ENCODE data around the gene TRIM23. TPM values are rescaled to one million over a fixed set of nuclear protein-coding genes. Genes with fewer than 3 reads are reported as not detected.

Gene TRIM23
- total and polyA plus RNA-seq, 2 of the 4 experiments (the other 2 are of a cell fraction) = 3.7 to 28.9 TPM

DNA sequence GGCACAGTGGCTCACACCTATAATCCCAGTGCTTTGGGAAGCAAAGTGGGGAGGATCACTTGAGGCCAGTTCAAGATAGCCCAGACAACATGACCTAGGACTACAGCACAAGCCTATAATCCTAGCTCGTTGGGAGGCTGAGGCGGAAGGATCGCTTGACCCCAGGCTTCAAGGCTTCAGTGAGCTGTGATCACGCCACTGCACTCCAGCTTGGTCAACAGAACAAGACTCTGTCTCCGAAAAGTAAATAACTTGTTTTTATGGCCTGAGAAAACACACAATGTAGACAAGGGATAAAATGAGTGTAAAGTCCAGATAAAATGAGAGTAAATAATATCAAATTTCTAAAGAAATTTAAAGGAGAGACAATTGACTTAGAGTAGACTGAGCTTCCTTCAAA, 27.0 kb upstream of the TRIM23 start:
- Histone ChIP-seq H3K9me1 (ENCODE audit: insufficient read depth, low read length) (no peaks in the 10 kb centered on the region), H3K27me3 (ENCODE audit: control insufficient read depth, insufficient read depth, low read length) (no peaks in the 10 kb centered on the region), H2BK20ac (ENCODE audit: low read depth, low read length) (no peak overlapping the region), H3K4ac (ENCODE audit: low read depth, low read length) (no peak overlapping the region), H3K14ac (replicated peaks; ENCODE audit: low read depth, low read length) (no peak overlapping the region), H2AFZ (replicated peaks; ENCODE audit: low read length, poor library complexity) (no peak overlapping the region), H3K9ac (ENCODE audit: low read depth, low read length) (no peak overlapping the region), H3K36me3 (ENCODE audit: control insufficient read depth, insufficient read depth, low read length) (peaks cover 3% of the 10 kb centered on the region), H4K5ac (ENCODE audit: low read depth, low read length) (no peak overlapping the region), H3K4me2 (ENCODE audit: low read depth, low read length) (no peak overlapping the region), H4K8ac (ENCODE audit: low read depth in 2 of 2, low read length in 2 of 2) (no peak overlapping the region; a peak in 1 of 4 replicates), H2AK5ac (ENCODE audit: low read depth, low read length) (no peak overlapping the region), H3K23ac (ENCODE audit: low read depth, low read length) (no peak overlapping the region), H2BK120ac (ENCODE audit: low read depth, low read length) (no peak overlapping the region), H2AK9ac (replicated peaks; ENCODE audit: low read depth, low read length, poor library complexity) (no peak overlapping the region), H3K27ac (ENCODE audit: insufficient read depth, low read length) (no peak overlapping the region), H4K91ac (ENCODE audit: insufficient read depth, low read depth, low read length) (no peak overlapping the region), H3K56ac (ENCODE audit: extremely low read depth, insufficient read depth, low read length) (no peak overlapping the region), H2BK5ac (ENCODE audit: low read depth, low read length, poor library complexity, severe bottlenecking) (no peak overlapping the region), H4K20me1 (ENCODE audit: insufficient read depth, low read length) (no peaks in the 10 kb centered on the region), H3K4me1 (ENCODE audit: control insufficient read depth, insufficient read depth, low read length) (no peaks in the 10 kb centered on the region), H3K79me1 (ENCODE audit: low read depth in 1 of 2, low read length in 2 of 2) (peaks cover 0 to 4% of the 10 kb centered on the region in 2 experiments; a peak in 1 of 4 replicates), H2BK15ac (ENCODE audit: low read depth, low read length) (no peak overlapping the region), H3K9me3 (ENCODE audit: control insufficient read depth, insufficient read depth, low read length) (no peaks in the 10 kb centered on the region), H3K4me3 (ENCODE audit: insufficient read depth, low read depth, low read length) (no peak overlapping the region), H3K18ac (ENCODE audit: low read depth, low read length) (no peak overlapping the region)
- TF ChIP-seq, protein P1, sequence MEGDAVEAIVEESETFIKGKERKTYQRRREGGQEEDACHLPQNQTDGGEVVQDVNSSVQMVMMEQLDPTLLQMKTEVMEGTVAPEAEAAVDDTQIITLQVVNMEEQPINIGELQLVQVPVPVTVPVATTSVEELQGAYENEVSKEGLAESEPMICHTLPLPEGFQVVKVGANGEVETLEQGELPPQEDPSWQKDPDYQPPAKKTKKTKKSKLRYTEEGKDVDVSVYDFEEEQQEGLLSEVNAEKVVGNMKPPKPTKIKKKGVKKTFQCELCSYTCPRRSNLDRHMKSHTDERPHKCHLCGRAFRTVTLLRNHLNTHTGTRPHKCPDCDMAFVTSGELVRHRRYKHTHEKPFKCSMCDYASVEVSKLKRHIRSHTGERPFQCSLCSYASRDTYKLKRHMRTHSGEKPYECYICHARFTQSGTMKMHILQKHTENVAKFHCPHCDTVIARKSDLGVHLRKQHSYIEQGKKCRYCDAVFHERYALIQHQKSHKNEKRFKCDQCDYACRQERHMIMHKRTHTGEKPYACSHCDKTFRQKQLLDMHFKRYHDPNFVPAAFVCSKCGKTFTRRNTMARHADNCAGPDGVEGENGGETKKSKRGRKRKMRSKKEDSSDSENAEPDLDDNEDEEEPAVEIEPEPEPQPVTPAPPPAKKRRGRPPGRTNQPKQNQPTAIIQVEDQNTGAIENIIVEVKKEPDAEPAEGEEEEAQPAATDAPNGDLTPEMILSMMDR (conservative IDR thresholded peaks at IDR 0.05; ENCODE audit: low read depth, low read length) = no peak
- no peak for TF ChIP-seq MXI1 (IDR thresholded peaks at IDR 0.05; ENCODE audit: borderline replicate concordance, low read depth, low read length)
- TF ChIP-seq RAD21 (IDR thresholded peaks at IDR 0.05; ENCODE audit: low read length) = no peak
- no peak for TF ChIP-seq BHLHE40 (IDR thresholded peaks at IDR 0.05; ENCODE audit: low read depth, low read length)
- TF ChIP-seq CEBPB (IDR thresholded peaks at IDR 0.05; ENCODE audit: low read depth, low read length) = no peak
- ATAC-seq (ENCODE audit: low read depth) (no peak), DNase-seq (no peak)
- CTCF ChIA-PET = interaction anchor here (0.5 kb wide), 1 partner anchor 14 kb away, joined by 4 read pairs; no protein-coding TSS in a partner anchor
- POLR2A ChIA-PET (ENCODE audit: unreplicated experiment) = no interaction called here
- intact Hi-C loops (cut with micrococcal nuclease) (no loop called here), in situ Hi-C loops (cut with MboI; ENCODE audit: low sequenced_read_pairs) (no loop called here), dilution Hi-C loops (cut with HindIII; ENCODE audit: low sequenced_read_pairs, unreplicated experiment) (no loop called here)
- no TSS peak for BruUV-seq (replicated peaks)
- WGBS, 2 experiments (ENCODE audit: extremely low coverage in 2 of 2, insufficient read length in 1 of 2) = no CpG with 5 or more reads among the region's 5 CpGs

Data from IMR-90 (cell line).